HG03175 (cell line): ENCODE measurements around the gene SAAL1.
"Not testable (repeated sequence)": the region's sequence is repeated elsewhere in the genome, so short reads cannot be mapped to it uniquely, and the experiment has no call there.

Experiments
- ATAC-seq: cut with Tn5 transposase; IDR thresholded peaks from one replicate; pipeline ENCODE4 v1.9.1; 2021; ENCODE audit warnings: mild to moderate bottlenecking, moderate library complexity; ENCODE audit not compliant: unreplicated experiment

SAAL1 gene, protein sequence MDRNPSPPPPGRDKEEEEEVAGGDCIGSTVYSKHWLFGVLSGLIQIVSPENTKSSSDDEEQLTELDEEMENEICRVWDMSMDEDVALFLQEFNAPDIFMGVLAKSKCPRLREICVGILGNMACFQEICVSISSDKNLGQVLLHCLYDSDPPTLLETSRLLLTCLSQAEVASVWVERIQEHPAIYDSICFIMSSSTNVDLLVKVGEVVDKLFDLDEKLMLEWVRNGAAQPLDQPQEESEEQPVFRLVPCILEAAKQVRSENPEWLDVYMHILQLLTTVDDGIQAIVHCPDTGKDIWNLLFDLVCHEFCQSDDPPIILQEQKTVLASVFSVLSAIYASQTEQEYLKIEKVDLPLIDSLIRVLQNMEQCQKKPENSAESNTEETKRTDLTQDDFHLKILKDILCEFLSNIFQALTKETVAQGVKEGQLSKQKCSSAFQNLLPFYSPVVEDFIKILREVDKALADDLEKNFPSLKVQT

DNA sequence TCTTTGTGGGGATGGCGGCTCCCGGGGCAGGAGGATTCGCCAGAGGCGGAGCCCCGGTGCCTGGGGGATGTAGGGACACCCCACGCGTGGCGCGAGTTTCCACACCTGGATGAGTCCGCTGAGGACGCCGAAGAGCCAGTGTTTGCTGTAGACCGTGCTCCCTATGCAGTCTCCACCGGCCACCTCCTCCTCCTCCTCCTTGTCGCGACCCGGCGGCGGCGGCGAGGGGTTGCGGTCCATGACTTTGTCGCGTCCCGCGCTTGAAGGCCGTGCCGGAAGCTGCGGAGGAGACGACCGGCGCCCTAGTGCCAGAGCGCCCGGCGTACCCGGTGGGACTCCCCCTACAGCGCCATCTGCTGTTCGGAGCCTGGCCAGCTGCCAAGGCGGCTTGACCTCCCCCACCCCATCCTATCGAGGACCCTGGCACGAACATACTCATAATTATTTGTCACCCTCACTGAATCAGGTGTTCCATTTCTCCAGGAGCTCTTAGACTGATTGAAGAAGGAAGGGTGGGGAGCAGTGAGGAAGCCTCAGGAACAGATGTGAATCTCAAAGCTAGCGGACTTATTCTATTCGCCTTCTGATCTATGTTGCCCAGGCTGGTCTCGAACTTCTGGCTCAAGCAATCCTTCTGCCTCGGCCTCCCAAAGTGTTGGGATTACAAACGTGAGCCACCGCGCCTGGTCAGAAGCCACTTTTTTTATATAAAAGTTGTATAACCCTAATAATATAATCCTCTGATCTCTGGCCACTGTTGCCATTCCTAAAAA, at the start of gene SAAL1:
Gene SAAL1, minus strand, starts transcription at position 281 of the 773 bp plus-strand sequence. Its CDS starts 41 bp downstream, at position 240.
- ATAC-seq, result peak; percentile 94

DNA sequence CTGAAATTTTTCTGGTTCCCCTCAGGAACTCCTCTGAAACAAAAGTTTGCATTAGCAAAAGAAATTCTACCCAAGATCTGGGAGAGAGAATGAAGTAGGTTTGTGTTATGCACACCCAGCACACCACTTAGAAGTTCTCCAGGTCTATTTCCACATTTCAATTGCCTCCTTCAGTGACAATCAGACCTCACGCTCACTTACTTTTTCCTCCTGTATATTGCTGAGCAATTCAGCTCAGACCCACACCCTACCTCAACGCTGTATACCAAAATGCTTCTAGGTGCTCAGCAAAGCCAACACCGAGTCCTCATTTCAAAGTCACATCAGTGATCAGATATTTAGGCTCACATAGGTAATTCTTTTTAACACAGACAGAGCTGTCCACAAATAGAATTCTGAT, 45.7 kb upstream of the SAAL1 start:
- no peak for ATAC-seq

DNA sequence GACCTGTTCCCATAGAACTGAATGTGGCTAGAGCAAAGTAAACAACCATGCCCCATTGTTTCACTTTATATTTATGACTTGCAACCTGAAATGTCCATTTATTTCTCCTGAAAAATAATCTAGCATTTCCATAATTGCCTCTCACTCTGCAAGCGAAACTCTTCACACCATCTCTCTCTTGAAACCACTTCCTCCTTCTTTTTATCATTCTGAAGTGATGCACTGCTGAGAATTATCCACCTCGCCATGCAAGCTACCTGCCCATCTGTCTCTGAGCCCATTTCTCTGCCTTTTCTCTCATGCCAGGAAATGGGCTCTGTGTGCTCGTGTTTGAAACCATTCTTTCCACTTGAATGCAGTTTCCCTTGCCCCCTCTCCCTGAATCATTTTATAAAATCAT, 40.0 kb upstream of the SAAL1 start:
- no peak for ATAC-seq

DNA sequence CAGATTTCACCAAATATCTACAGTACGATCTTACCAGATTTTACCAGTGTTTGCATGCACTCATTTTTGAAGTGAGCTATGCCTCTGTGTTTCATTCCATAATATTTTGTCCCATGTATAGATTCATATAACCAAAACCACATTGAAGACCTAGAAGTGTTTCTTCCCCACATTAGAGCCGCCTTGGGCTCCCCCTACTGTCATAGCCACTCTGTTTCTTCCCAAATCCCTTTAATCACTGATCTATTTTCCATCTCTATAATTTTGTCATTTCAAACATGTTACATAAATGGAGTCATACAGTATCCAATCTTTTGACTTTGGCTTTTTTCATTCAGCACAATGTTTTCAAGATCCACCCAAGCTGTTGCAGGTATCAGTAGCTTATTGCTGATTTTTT, 39.1 kb upstream of the SAAL1 start:
- ATAC-seq, result no peak

DNA sequence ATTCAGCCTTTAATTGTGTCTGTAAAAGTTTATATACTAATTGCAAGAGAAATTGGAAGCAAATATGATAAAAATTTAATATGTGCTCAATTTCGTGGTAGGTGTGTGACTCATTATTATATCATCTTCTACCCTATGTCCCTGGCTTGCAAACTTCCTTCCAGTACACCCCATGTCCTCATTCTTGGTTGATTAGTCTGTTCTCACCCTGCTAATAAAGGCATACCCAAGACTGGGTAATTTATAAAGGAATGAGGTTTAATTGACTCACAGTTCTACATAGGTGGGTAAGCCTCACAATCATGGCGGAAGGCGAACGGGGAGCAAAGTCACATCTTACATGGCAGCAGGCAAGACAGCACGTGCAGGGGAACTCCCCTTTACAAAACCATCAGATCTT, 38.4 kb upstream of the SAAL1 start:
- no peak for ATAC-seq

DNA sequence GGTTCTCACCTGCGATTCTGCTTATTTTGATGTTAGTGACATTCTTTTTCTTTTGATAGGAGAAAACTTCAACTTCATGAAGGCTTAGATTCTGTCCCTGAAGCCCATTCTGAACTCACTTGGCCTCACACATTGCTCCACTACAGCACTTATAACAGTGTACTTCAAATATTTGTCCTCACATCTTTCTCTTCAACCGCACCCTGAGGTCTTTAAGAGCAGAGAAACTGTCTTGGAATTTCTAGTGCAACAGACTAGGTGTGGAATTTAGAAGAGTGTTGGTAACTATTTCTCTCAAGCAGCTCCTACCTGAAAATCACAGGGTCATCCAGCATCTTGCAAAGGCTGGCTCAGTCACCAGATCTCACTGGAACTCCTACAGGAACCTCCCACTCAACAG, 34.3 kb upstream of the SAAL1 start:
- no peak for ATAC-seq

DNA sequence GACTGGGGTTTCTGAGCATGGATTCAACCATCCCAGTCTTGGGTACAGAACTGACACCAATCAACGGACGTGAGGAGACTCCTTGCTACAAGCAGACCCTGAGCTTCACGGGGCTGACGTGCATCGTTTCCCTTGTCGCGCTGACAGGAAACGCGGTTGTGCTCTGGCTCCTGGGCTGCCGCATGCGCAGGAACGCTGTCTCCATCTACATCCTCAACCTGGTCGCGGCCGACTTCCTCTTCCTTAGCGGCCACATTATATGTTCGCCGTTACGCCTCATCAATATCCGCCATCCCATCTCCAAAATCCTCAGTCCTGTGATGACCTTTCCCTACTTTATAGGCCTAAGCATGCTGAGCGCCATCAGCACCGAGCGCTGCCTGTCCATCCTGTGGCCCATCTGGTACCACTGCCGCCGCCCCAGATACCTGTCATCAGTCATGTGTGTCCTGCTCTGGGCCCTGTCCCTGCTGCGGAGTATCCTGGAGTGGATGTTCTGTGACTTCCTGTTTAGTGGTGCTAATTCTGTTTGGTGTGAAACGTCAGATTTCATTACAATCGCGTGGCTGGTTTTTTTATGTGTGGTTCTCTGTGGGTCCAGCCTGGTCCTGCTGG, 31.4 kb upstream of the SAAL1 start:
- no peak for ATAC-seq

DNA sequence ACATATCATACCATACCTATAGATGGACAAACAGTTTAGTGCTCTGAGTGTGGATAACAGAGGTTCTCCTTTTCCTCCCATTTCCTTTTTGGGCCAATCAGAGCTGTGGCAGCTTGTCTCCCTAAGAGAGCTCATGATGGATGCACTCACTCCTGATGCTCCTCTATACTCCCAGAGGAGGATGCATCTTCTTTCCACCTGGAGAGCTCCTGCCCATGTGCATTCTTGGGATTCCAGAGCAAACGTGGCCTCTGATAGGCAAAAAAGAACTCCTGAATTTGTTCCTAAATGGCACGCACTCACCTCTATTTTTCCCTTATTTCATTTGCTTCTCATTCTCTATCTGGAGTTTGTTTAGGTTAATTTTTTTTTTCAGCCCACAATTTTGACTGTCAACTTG, 29.4 kb upstream of the SAAL1 start:
- no peak for ATAC-seq

DNA sequence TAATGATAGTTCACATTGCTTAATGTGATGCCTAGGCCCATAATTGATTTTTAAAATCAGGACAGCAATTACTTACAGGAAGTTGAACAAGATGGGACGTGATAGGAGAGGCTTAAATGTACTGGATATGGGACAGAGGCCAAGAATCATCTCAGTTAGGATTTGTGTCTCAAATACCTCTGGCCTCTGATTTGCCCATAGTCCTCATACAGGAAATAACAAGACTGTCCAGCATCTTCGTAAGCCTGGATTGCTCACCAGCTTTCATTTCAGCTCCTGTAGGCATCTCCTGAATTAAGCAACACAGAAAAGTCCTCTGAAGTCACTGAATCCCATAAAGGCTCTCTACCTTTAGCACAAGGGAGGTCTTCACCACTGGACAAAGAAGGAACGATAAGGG, 26.5 kb upstream of the SAAL1 start, which contains the start of gene MRGPRX3:
Gene MRGPRX3, plus strand, starts transcription at position 231 of the 400 bp plus-strand sequence. CDS start 4,632 bp downstream, outside the sequence.
- no peak for ATAC-seq

DNA sequence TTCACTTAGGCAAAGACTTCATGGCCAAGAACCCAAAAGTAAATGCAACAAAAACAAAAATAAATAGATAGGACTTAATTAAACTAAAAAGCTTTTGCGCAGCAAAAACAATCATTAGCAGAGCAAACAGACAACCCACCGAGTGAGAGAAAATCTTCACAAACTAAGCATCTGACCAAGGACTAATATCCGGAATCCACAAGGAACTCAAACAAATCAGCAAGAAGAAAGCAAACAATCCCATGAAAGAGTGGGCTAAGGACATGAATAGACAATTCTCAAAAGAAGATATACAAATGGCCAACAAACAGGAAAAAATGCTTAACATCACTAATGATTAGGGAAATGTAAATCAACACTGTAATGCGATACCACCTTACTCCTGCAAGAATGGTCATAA, 25.2 kb upstream of the SAAL1 start:
- not testable (repeated sequence) for ATAC-seq

DNA sequence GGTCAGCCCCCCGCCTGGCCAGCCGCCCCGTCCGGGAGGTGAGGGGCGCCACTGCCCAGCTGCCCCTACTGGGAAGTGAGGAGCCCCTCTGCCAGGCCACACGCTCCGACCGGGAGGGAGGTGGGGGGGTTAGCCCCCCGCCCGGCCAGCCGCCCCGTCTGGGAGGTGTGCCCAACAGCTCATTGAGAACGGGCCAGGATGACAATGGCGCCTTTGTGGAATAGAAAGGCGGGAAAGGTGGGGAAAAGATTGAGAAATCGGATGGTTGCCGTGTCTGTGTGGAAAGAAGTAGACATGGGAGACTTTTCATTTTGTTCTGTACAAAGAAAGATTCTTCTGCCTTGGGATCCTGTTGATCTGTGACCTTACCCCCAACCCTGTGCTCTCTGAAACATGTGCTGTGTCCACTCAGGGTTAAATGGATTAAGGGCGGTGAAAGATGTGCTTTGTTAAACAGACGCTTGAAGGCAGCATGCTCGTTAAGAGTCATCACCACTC, 15.5 kb upstream of the SAAL1 start:
- not testable (repeated sequence) for ATAC-seq

DNA sequence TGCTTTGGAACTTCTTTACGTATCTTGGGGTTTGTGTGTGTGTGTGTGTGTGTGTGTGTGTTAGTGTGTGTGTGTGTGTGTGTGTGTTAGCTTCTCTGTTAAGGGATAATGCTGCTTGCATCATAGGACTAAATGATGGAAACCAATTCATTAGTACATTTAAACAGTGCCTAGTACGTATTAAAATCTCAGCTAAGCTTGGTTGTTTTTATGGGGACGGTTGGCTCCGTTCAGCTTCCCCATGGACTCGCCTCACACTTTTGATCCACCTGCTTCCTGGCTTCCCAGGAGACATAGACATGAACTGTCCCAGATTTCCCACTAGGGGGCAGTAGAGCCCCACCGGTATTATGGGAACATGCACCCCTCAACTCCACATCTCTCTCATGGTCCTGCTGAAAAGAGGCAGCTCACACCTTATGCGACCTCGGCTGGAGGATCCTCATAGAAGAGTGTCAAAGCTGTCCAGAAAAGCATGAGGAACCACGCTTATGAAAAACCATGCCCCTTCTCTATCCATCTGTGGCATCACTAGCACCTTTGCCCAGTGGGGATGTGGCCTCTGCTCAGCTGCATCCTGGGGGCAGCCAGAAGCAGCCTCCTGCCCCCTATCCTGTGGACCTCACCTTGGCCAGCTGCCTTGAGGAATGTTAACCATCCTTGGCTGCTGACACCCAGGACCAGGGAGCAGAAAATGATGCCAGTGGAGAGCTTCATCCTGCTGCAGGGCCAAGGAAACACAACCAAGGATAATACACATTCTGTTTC, 9.7 kb upstream of the SAAL1 start:
- peak; percentile 92 for ATAC-seq

DNA sequence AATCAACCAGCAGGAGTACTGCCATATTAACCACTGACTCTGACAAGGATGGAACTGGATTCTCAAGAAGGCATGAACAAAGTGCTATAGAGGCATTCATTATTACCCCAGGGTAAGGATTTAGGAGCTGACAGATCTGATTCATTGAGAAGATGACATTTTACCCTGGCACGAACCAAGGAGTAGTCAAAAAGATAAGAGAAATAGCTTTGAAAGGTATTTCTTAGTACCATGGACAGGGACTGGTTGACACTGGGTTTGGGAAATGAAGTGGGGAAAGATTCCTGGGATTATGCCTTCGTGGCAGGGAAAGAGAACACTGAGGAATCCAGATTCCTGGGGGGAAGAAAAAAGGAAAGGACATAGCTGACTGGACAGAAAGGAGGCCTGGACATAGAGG, 5.1 kb upstream of the SAAL1 start:
- no peak for ATAC-seq

DNA sequence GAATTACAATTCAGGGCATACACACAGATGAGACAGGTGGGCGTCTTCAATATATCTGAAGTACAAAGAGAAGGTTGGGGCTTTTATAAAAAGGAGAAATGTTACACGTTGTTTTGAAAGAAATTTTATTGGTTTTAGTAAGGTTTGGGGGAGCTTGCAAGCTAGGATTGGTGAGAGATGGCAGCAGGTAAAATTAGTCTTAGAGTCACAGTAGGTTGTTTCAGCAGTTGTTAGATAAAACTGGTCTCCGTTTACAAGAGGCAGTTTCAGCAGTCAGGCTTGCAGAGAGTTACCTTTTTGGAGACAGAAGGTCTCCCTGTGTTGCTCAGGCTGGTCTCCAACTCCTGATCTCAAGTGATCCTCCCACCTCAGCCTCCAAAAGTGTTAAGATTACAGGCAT, 2.4 kb upstream of the SAAL1 start:
- no peak for ATAC-seq

DNA sequence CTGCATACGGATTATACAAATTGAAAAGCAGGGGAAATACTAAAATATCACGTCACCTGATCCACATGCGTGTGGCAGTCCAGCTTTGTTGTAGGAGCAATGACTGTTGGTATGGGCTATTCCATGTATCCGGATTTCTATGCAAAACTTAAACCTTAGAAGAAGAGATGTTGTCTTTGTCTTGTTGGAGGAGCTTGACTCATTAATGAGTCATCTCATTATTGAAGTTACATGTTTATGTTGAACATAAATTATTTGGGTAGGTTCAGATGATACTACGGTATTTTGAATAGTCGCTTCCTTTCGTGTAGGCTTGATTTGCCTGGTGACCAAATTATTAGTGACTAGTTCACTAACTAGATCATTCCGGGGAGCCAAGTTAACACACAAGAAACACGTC, 806 bp upstream of the SAAL1 start:
- ATAC-seq, result no peak

DNA sequence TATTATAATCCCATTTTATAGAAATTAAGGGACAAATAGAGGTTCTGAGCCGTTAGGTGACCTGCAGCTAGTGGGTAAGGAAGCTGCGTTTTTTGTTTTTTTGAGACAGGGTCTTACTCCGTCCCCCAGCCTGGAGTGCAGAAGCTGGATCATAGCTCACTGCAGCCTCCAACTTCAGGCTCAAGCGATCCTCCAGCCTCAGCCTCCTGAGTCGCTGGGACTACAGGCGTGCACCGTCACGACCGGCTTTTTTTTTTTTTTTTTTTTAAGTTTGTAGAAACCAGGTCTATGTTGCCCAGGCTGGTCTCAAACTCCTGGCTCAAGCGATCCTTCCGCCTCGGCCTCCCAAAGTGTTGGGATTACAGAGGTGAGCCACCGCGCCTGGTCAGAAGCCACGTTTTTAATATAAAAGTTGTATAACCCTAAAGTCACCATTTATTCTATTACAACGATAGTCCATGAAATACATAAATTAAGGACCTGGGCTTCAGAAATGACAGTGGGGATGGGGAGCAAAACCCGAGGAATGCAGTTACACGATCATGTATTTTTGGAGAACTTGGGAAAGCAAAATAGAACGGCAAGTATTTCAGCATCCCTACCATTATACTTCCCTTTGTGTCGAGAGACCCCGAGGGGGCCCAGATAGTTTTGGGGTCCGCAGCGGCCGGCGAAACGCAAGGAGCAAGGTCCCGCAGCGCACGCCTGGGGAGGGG, 638 bp downstream of the SAAL1 start:
- ATAC-seq, result no peak

DNA sequence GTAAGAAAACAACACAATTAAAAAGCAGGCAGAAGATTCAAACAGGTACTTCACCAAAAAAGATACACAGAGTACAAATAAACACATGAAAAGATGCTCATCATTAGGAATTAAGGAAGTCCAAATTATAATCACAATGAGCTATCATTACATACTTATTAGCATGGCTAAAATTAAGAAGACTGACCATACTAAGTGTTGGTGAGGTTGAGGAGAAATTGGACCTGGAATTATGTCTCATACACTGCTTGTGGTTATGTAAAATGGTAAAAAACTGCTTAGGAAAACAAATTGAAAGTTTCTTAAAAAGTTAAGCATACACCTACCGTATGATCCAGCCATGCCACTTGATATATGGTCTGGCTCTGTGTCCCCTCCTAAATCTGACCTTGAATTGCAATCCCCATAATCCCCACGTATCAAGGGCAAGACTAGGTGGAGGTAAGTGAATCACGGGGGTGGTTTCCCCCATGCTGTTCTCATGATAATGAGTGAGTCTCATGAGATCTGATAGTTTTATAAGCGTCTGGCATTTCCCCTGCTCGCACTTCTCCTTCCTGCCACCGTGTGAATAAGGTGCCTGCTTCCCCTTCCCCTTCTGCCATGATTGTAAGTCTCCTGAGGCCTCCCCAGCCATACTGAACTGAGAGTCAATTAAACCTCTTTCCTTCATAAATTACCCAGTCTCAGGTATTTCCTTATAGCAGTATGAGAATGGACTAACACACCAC, 4.8 kb downstream of the SAAL1 start:
- no peak for ATAC-seq

DNA sequence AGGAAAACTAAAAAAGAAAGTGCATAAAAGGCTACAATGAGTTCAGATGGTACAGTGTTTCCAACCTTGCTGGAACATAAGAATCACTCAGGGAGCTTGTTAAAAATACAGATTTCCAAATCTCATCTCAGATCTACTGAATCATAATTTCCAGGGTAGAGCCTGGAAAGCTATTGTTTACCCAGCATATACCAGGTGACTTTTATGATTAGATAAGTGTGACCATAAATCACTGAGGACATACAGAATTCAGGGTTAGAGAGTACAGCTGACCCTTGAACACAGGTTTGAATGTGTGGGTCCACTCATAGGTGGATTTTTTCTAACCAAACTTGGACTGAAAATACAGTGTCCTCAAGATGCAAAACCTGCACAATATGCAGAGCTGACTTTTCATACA, 11.9 kb downstream of the SAAL1 start:
- ATAC-seq, result no peak

DNA sequence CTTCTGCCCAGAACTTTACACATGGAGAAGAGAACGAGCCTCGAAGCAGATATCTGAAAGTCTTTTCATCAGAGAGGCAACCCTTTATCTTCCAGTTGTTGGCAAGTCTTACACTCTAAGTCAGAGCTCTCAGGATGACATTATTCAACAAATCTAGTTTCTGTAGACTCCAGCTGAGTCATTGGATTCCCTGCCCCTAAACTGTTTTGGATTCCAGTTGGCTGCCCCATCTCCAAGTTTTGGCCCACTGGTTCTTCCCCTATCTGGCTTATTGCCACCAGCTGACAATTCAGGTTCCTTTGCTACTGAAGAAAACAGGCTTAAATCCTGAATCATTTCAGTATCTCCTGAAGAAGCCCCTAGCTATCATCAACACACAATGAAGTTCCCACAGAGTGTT, 14.2 kb downstream of the SAAL1 start:
- ATAC-seq, result no peak
